Gastrocnemius medialis (tissue), 4 donors: Measurements from ENCODE around the gene EPYC.

Experiments
- POLR2A ChIP-seq, 2 donors: fragments of 450-650 bp; IDR thresholded peaks; one replicate each; pipeline ENCODE4 v1.6.1; 2017; ENCODE audit warnings: antibody characterized with exemption in 2 of 2, mild to moderate bottlenecking in 2 of 2, moderate library complexity in 2 of 2
- TF ChIP-seq, protein P1 (sequence below), 5 experiments: fragments of 450-650 bp in 3 of 5; fragments of 200-600 bp in 2 of 5; sonication (generic) in 2 of 5; IDR thresholded peaks in 4 of 5; conservative IDR thresholded peaks in 1 of 5; 1 replicate in 4 of 5; 2 replicates in 1 of 5; pipeline ENCODE4 v1.5.1; 2016 to 2019; ENCODE audit warnings: antibody characterized with exemption in 5 of 5, mild to moderate bottlenecking in 3 of 5, moderate library complexity in 3 of 5

DNA sequence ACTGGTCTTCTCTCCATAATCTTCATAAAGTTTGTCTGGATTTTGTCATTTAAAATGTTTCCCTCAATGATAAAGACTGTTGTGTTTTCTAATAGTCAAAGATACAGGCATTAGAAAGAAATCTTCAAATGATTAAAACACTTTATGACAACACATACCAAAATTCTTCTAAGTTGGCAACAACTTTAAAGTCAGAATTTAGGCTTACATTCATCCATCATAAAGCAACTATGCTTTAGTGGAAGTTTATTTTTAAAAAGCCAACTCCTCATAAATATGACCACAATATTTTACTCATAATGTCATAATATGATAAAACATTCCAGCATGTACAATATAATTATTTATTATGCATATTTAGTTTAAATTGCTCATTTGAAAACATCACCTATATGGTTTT is 32.5 kb downstream of the EPYC start:
- TF ChIP-seq, protein P1, sequence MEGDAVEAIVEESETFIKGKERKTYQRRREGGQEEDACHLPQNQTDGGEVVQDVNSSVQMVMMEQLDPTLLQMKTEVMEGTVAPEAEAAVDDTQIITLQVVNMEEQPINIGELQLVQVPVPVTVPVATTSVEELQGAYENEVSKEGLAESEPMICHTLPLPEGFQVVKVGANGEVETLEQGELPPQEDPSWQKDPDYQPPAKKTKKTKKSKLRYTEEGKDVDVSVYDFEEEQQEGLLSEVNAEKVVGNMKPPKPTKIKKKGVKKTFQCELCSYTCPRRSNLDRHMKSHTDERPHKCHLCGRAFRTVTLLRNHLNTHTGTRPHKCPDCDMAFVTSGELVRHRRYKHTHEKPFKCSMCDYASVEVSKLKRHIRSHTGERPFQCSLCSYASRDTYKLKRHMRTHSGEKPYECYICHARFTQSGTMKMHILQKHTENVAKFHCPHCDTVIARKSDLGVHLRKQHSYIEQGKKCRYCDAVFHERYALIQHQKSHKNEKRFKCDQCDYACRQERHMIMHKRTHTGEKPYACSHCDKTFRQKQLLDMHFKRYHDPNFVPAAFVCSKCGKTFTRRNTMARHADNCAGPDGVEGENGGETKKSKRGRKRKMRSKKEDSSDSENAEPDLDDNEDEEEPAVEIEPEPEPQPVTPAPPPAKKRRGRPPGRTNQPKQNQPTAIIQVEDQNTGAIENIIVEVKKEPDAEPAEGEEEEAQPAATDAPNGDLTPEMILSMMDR (IDR thresholded peaks at IDR 0.05 in 4 of 5, conservative IDR thresholded peaks at IDR 0.05 in 1 of 5), result no peak
- TF ChIP-seq POLR2A (IDR thresholded peaks at IDR 0.05), result no peak
